ENCODE data around the gene PRKAB1. TPM values are rescaled to one million over a fixed set of nuclear protein-coding genes. Genes with fewer than 3 reads are reported as not detected.

Gene PRKAB1
- total RNA-seq, 1 donor = 16.6 TPM

GRCh38 chr12:119692997-119693396 is 25.1 kb downstream of the PRKAB1 start:
- Histone ChIP-seq H3K79me2 (ENCODE audit: insufficient read depth, low read length) (no peaks in the 10 kb centered on the region), H4K20me1 (ENCODE audit: insufficient read depth, low read length) (peaks cover 6% of the 10 kb centered on the region), H3K27me3 (ENCODE audit: insufficient read depth, low read length) (no peaks in the 10 kb centered on the region), H3K4me2 (ENCODE audit: insufficient read depth, low read length) (peak overlapping the region; percentile 74), H3K4me1 (ENCODE audit: insufficient read depth, low read length) (peaks cover 29% of the 10 kb centered on the region), H3K36me3 (ENCODE audit: insufficient read depth, low read length) (peaks cover 8% of the 10 kb centered on the region), H3K4me3 (ENCODE audit: insufficient read depth, low read length) (peak overlapping the region; percentile 31), H3K27ac (ENCODE audit: low read depth, low read length) (peak overlapping the region; percentile 88), H2AFZ (ENCODE audit: low read length) (peak overlapping the region; percentile 53), H3K9me3 (ENCODE audit: low read depth, low read length) (no peaks in the 10 kb centered on the region)
- TF ChIP-seq CTCF (IDR thresholded peaks at IDR 0.05; ENCODE audit: extremely low read depth, low read depth, low read length) = no peak
- DNase-seq (ENCODE audit: insufficient read length, low spot score, missing footprints) = peak; percentile 95

GRCh38 chr12:119693511-119693910 is 25.6 kb downstream of the PRKAB1 start:
- peaks cover 10% of the 10 kb centered on the region for H3K36me3 ChIP-seq (ENCODE audit: insufficient read depth, low read length)
- H4K20me1 ChIP-seq (ENCODE audit: insufficient read depth, low read length) = peaks cover 6% of the 10 kb centered on the region
- peak overlapping the region; percentile 74 for H3K4me2 ChIP-seq (ENCODE audit: insufficient read depth, low read length)
- no peak for DNase-seq (ENCODE audit: insufficient read length, low spot score, missing footprints)
- no peak for TF ChIP-seq CTCF (IDR thresholded peaks at IDR 0.05; ENCODE audit: extremely low read depth, low read depth, low read length)
- peak overlapping the region; percentile 31 for H3K4me3 ChIP-seq (ENCODE audit: insufficient read depth, low read length)
- H3K79me2 ChIP-seq (ENCODE audit: insufficient read depth, low read length) = no peaks in the 10 kb centered on the region
- peaks cover 29% of the 10 kb centered on the region for H3K4me1 ChIP-seq (ENCODE audit: insufficient read depth, low read length)
- no peaks in the 10 kb centered on the region for H3K9me3 ChIP-seq (ENCODE audit: low read depth, low read length)
- H3K27ac ChIP-seq (ENCODE audit: low read depth, low read length) = peak overlapping the region; percentile 88
- H2AFZ ChIP-seq (ENCODE audit: low read length) = peak overlapping the region; percentile 53
- no peaks in the 10 kb centered on the region for H3K27me3 ChIP-seq (ENCODE audit: insufficient read depth, low read length)

GRCh38 chr12:119694111-119694510 is 26.2 kb downstream of the PRKAB1 start:
- Histone ChIP-seq H3K9me3 (ENCODE audit: low read depth, low read length) (no peaks in the 10 kb centered on the region), H3K4me1 (ENCODE audit: insufficient read depth, low read length) (peaks cover 29% of the 10 kb centered on the region), H3K4me2 (ENCODE audit: insufficient read depth, low read length) (peak overlapping the region; percentile 74), H3K4me3 (ENCODE audit: insufficient read depth, low read length) (no peak overlapping the region), H2AFZ (ENCODE audit: low read length) (no peak overlapping the region), H3K27me3 (ENCODE audit: insufficient read depth, low read length) (no peaks in the 10 kb centered on the region), H4K20me1 (ENCODE audit: insufficient read depth, low read length) (peaks cover 6% of the 10 kb centered on the region), H3K27ac (ENCODE audit: low read depth, low read length) (peak overlapping the region; percentile 23), H3K79me2 (ENCODE audit: insufficient read depth, low read length) (no peaks in the 10 kb centered on the region), H3K36me3 (ENCODE audit: insufficient read depth, low read length) (peaks cover 10% of the 10 kb centered on the region)
- TF ChIP-seq CTCF (IDR thresholded peaks at IDR 0.05; ENCODE audit: extremely low read depth, low read depth, low read length) = no peak
- DNase-seq (ENCODE audit: insufficient read length, low spot score, missing footprints) = no peak

- H3K36me3 ChIP-seq (ENCODE audit: insufficient read depth, low read length) = peaks cover 10% of the 10 kb centered on the region
- H3K27ac ChIP-seq (ENCODE audit: low read depth, low read length) = no peak overlapping the region
- TF ChIP-seq CTCF (IDR thresholded peaks at IDR 0.05; ENCODE audit: extremely low read depth, low read depth, low read length) = peak; percentile 71
- no peak overlapping the region for H3K4me2 ChIP-seq (ENCODE audit: insufficient read depth, low read length)
- DNase-seq (ENCODE audit: insufficient read length, low spot score, missing footprints) = peak; percentile 74
- no peaks in the 10 kb centered on the region for H3K27me3 ChIP-seq (ENCODE audit: insufficient read depth, low read length)
- H3K4me3 ChIP-seq (ENCODE audit: insufficient read depth, low read length) = no peak overlapping the region
- H3K4me1 ChIP-seq (ENCODE audit: insufficient read depth, low read length) = peaks cover 29% of the 10 kb centered on the region
- no peak overlapping the region for H2AFZ ChIP-seq (ENCODE audit: low read length)
- H3K79me2 ChIP-seq (ENCODE audit: insufficient read depth, low read length) = no peaks in the 10 kb centered on the region
- H4K20me1 ChIP-seq (ENCODE audit: insufficient read depth, low read length) = peaks cover 6% of the 10 kb centered on the region
- no peaks in the 10 kb centered on the region for H3K9me3 ChIP-seq (ENCODE audit: low read depth, low read length)
Measured at GRCh38 chr12:119695034-119695433, 27.1 kb downstream of the PRKAB1 start.

All from osteoblast (primary cell).